HG03045 (cell line): Measurements from ENCODE around the gene ARMS2.

ENCODE experiments used
- ATAC-seq: cut with Tn5 transposase; IDR thresholded peaks from one replicate; pipeline ENCODE4 v1.9.1; 2021; ENCODE audit warnings: mild to moderate bottlenecking, moderate library complexity; ENCODE audit not compliant: unreplicated experiment

Gene ARMS2

GRCh38 chr10:122450353-122450990, 4.0 kb upstream of the ARMS2 start:
- no peak for ATAC-seq

GRCh38 chr10:122454071-122454470, 382 bp upstream of the ARMS2 start:
- ATAC-seq = no peak

GRCh38 chr10:122455376-122456079, 1.1 kb downstream of the ARMS2 start:
- ATAC-seq = no peak

GRCh38 chr10:122457934-122458333, 3.5 kb downstream of the ARMS2 start:
- no peak for ATAC-seq

GRCh38 chr10:122458693-122459092, 4.2 kb downstream of the ARMS2 start:
- ATAC-seq = no peak

- ATAC-seq = no peak
Measured at GRCh38 chr10:122459561-122460273, 5.3 kb downstream of the ARMS2 start.

GRCh38 chr10:122460891-122461293, 6.4 kb downstream of the ARMS2 start:
- no peak for ATAC-seq

GRCh38 chr10:122461367-122461728, 6.9 kb downstream of the ARMS2 start, which contains the start of gene HTRA1:
Gene HTRA1, plus strand, starts transcription at chr10:122461553. Its CDS starts 100 bp downstream, at chr10:122461653.
- no peak for ATAC-seq

GRCh38 chr10:122461729-122462532, 7.5 kb downstream of the ARMS2 start:
- no peak for ATAC-seq

- no peak for ATAC-seq
Measured at GRCh38 chr10:122462533-122463465, 8.3 kb downstream of the ARMS2 start.

GRCh38 chr10:122463466-122464249, 9.2 kb downstream of the ARMS2 start:
- no peak for ATAC-seq

- no peak for ATAC-seq
Measured at GRCh38 chr10:122464250-122464510, 9.7 kb downstream of the ARMS2 start.

- ATAC-seq = no peak
Measured at GRCh38 chr10:122464586-122464985, 10.1 kb downstream of the ARMS2 start.

- ATAC-seq = no peak
Measured at GRCh38 chr10:122465401-122466040, 11.1 kb downstream of the ARMS2 start.

- ATAC-seq = no peak
Measured at GRCh38 chr10:122466951-122467381, 12.5 kb downstream of the ARMS2 start.

- no peak for ATAC-seq
Measured at GRCh38 chr10:122467701-122468100, 13.2 kb downstream of the ARMS2 start.

GRCh38 chr10:122468307-122468925, 14.0 kb downstream of the ARMS2 start:
- ATAC-seq = no peak

GRCh38 chr10:122468926-122469781, 14.7 kb downstream of the ARMS2 start:
- ATAC-seq = no peak
